ENCODE measurements around the gene SMCO2.

- TF ChIP-seq SNAI2 (CRISPR knock-in tag; IDR thresholded peaks at IDR 0.05) (no peak), ZNF70 (CRISPR knock-in tag; IDR thresholded peaks at IDR 0.05) (no peak), PATZ1 (CRISPR knock-in tag; IDR thresholded peaks at IDR 0.05; ENCODE audit: borderline replicate concordance) (no peak), POU6F1 (CRISPR knock-in tag; IDR thresholded peaks at IDR 0.05; ENCODE audit: borderline replicate concordance, low read depth) (no peak)
Observed at GRCh38 chr12:27493260-27493940, 46.9 kb downstream of the SMCO2 start.

Measured in SK-N-SH treated with all-trans-retinoic acid at 6 μM for 48 hours (cell line).